NB4 (cell line): ENCODE measurements around the gene MRTFA.

Source experiments
- CTCF ChIP-seq: IDR thresholded peaks from one replicate; pipeline ENCODE4 v1.5.1; 2012; ENCODE audit warnings: low read depth, low read length
- TF ChIP-seq, protein P1 (sequence below): IDR thresholded peaks from 2 replicates; pipeline ENCODE4 v1.6.1; 2011; ENCODE audit warnings: low read depth, low read length

DNA sequence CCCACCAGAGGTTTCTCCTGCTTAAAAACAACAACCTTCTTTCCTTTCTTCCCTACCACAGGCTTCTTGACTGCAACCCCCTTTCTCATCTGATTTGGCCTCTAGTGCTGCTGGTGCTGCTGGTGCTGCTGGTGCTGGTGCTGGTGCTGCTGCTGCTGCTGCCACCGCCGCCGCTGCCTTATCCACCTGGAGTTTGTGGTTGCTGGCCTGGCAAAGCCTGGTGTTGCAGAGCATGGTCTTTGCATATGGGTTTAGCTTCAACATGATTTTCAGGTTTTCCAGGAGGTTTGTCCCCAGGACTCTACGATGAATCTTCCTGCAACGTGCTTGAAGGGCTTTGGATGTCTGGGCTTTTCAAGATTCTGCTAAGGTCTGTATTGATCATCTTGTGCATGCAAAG, 49.7 kb downstream of the MRTFA start:
- TF ChIP-seq, protein P1, sequence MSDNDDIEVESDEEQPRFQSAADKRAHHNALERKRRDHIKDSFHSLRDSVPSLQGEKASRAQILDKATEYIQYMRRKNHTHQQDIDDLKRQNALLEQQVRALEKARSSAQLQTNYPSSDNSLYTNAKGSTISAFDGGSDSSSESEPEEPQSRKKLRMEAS, result no peak
- no peak for TF ChIP-seq CTCF
